HL-60 (cell line): ENCODE data around the gene ABCD1.
"Not testable (repeated sequence)": the region's sequence is repeated elsewhere in the genome, so short reads cannot be mapped to it uniquely, and the experiment has no call there.

Source experiments
- DNase-seq, 2 experiments: peaks; one replicate each; pipeline ENCODE4 v3.0.0-alpha.2; 2010 to 2020; ENCODE audit warnings: low read depth in 1 of 2, low spot score in 1 of 2
- H3K27ac ChIP-seq: fragments of 250-450 bp; sonication (Bioruptor Pico); replicated peaks from 2 replicates; pipeline ENCODE4 v1.5.1; 2020; ENCODE audit warnings: mild to moderate bottlenecking, moderate library complexity
- H3K27me3 ChIP-seq: fragments of 250-450 bp; sonication (Bioruptor Pico); 2 replicates; pipeline ENCODE4 v1.5.1; 2021; ENCODE audit warnings: mild to moderate bottlenecking, moderate library complexity; ENCODE audit not compliant: insufficient read depth, poor library complexity, severe bottlenecking
- H3K4me3 ChIP-seq: replicated peaks from 2 replicates; pipeline ENCODE4 v1.5.1; 2011; ENCODE audit warnings: mild to moderate bottlenecking, control low read depth, low read length; ENCODE audit not compliant: insufficient read depth
- CTCF ChIP-seq: IDR thresholded peaks from one replicate; pipeline ENCODE4 v1.5.1; 2011; ENCODE audit warnings: low read length, control low read depth, inconsistent platforms; ENCODE audit not compliant: insufficient read depth
- GABPA ChIP-seq: IDR thresholded peaks from 2 replicates; pipeline ENCODE4 v1.6.1; 2012; ENCODE audit warnings: low read depth
- POLR2AphosphoS5 ChIP-seq: IDR thresholded peaks from 2 replicates; pipeline ENCODE4 v1.6.1; 2012; ENCODE audit warnings: low read depth
- REST ChIP-seq: IDR thresholded peaks from 2 replicates; pipeline ENCODE4 v1.6.1; 2012; ENCODE audit warnings: low read depth; ENCODE audit not compliant: insufficient replicate concordance
- SPI1 ChIP-seq: IDR thresholded peaks from 2 replicates; pipeline ENCODE4 v1.6.1; 2012; ENCODE audit warnings: low read depth, mild to moderate bottlenecking, borderline replicate concordance

Gene ABCD1

GRCh38 chrX:153694687-153695270 lies 29.9 kb upstream of the ABCD1 start:
- Histone ChIP-seq H3K27me3 (no peaks in the 10 kb centered on the region), H3K27ac (no peak overlapping the region), H3K4me3 (no peak overlapping the region)
- no peak for DNase-seq
- TF ChIP-seq SPI1 (no peak), CTCF (no peak), REST (no peak), GABPA (no peak), POLR2AphosphoS5 (no peak)

GRCh38 chrX:153696100-153696499 lies 28.6 kb upstream of the ABCD1 start:
- Histone ChIP-seq H3K4me3 (no peak overlapping the region), H3K27me3 (no peaks in the 10 kb centered on the region), H3K27ac (no peak overlapping the region)
- no peak for DNase-seq
- TF ChIP-seq POLR2AphosphoS5 (no peak), SPI1 (no peak), REST (no peak), CTCF (no peak), GABPA (no peak)

- not testable (repeated sequence) for H3K27ac ChIP-seq, H3K27me3 ChIP-seq, DNase-seq, H3K4me3 ChIP-seq
Measured at GRCh38 chrX:153696538-153696937, 28.1 kb upstream of the ABCD1 start.

- H3K27ac ChIP-seq, DNase-seq, H3K4me3 ChIP-seq, H3K27me3 ChIP-seq: not testable (repeated sequence)
Measured at GRCh38 chrX:153696986-153697722, 27.5 kb upstream of the ABCD1 start.
